ENCODE results near the gene FHOD3.

- TF ChIP-seq, protein P1, sequence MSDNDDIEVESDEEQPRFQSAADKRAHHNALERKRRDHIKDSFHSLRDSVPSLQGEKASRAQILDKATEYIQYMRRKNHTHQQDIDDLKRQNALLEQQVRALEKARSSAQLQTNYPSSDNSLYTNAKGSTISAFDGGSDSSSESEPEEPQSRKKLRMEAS (IDR thresholded peaks at IDR 0.05): no peak
- TF ChIP-seq RFX5 (IDR thresholded peaks at IDR 0.05; ENCODE audit: borderline replicate concordance, low read depth, low read length) (no peak), ATF2 (IDR thresholded peaks at IDR 0.05; ENCODE audit: low read length) (no peak), SUZ12 (IDR thresholded peaks at IDR 0.05; ENCODE audit: low read length) (no peak), PHF8 (conservative IDR thresholded peaks at IDR 0.05; ENCODE audit: low read depth, low read length) (no peak), EP300 (IDR thresholded peaks at IDR 0.05; ENCODE audit: borderline replicate concordance in 1 of 2, low read depth in 2 of 2, low read length in 2 of 2) (no peak), SRF (IDR thresholded peaks at IDR 0.05; ENCODE audit: low read depth, low read length) (no peak), EGR1 (IDR thresholded peaks at IDR 0.05; ENCODE audit: borderline replicate concordance, low read depth, low read length) (no peak), CTCF (IDR thresholded peaks at IDR 0.05; ENCODE audit: control extremely low read depth in 1 of 3, insufficient read depth in 1 of 3, low read depth in 1 of 3, low read length in 3 of 3) (no peak), RAD21 (IDR thresholded peaks at IDR 0.05 in 1 of 2, conservative IDR thresholded peaks at IDR 0.05 in 1 of 2; ENCODE audit: low read depth in 2 of 2, low read length in 2 of 2) (no peak), GABPA (IDR thresholded peaks at IDR 0.05; ENCODE audit: borderline replicate concordance, insufficient read depth, low read length) (no peak), KDM1A (IDR thresholded peaks at IDR 0.05; ENCODE audit: borderline replicate concordance, low read length) (no peak), JUN (IDR thresholded peaks at IDR 0.05; ENCODE audit: low read depth, low read length) (no peak), EZH2 (IDR thresholded peaks at IDR 0.05; ENCODE audit: low read depth, low read length, severe bottlenecking) (no peak)
These were observed 471.7 kb downstream of the FHOD3 start for GRCh38 chr18:36769172-36769571.
